ENCODE data around the gene RSU1.

The RSU1 gene

GRCh38 chr10:16583382-16583781, 233.8 kb downstream of the RSU1 start:
- no peaks in the 10 kb centered on the region for H3K4me1 Mint-ChIP-seq (ENCODE audit: low read depth)
- H3K9me3 Mint-ChIP-seq, result no peaks in the 10 kb centered on the region
- no peak for DNase-seq
- H3K4me3 Mint-ChIP-seq, result no peak overlapping the region
- H3K36me3 Mint-ChIP-seq (ENCODE audit: low read depth), result no peaks in the 10 kb centered on the region
- H3K27me3 Mint-ChIP-seq, result peaks cover 32% of the 10 kb centered on the region
- H3K27ac Mint-ChIP-seq, result no peak overlapping the region

GRCh38 chr10:16581202-16581601, 236.0 kb downstream of the RSU1 start:
- Mint-ChIP-seq H3K27ac (no peak overlapping the region), H3K27me3 (peaks cover 36% of the 10 kb centered on the region), H3K4me1 (ENCODE audit: low read depth) (no peaks in the 10 kb centered on the region), H3K4me3 (no peak overlapping the region), H3K36me3 (ENCODE audit: low read depth) (no peaks in the 10 kb centered on the region), H3K9me3 (no peaks in the 10 kb centered on the region)
- no peak for DNase-seq

GRCh38 chr10:16570731-16571130, 246.5 kb downstream of the RSU1 start:
- H3K36me3 Mint-ChIP-seq (ENCODE audit: low read depth), result no peaks in the 10 kb centered on the region
- peaks cover 30% of the 10 kb centered on the region for H3K27me3 Mint-ChIP-seq
- no peaks in the 10 kb centered on the region for H3K9me3 Mint-ChIP-seq
- peaks cover 4% of the 10 kb centered on the region for H3K4me1 Mint-ChIP-seq (ENCODE audit: low read depth)
- H3K4me3 Mint-ChIP-seq, result no peak overlapping the region
- DNase-seq, result no peak
- H3K27ac Mint-ChIP-seq, result no peak overlapping the region

GRCh38 chr10:16566202-16566805, 250.9 kb downstream of the RSU1 start:
- Mint-ChIP-seq H3K9me3 (peaks cover 2% of the 10 kb centered on the region), H3K27ac (no peak overlapping the region), H3K36me3 (ENCODE audit: low read depth) (no peaks in the 10 kb centered on the region), H3K4me3 (no peak overlapping the region), H3K4me1 (ENCODE audit: low read depth) (peaks cover 5% of the 10 kb centered on the region), H3K27me3 (peaks cover 34% of the 10 kb centered on the region)
- DNase-seq, result no peak

DNA sequence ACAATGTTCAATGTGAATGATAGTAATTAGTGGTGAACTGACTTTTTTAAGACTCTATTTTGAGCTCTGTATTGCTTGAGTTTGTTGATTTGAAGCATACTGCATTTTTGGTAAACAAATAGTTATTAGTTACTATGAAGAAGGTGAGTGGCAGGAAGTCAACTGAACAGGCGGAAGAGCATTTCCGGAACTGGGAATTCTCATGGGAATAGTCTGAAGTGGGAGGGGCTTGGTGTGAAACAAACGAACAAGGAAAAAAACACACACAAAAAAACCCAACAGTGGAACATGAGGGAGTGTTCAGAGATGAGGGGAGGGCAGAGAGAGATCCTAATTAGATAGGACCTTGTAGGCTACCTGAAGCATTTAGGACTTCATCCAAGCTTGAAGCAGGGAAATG, 251.6 kb downstream of the RSU1 start:
- no peak for DNase-seq
- no peak overlapping the region for H3K27ac Mint-ChIP-seq

GRCh38 chr10:16562891-16563290, 254.3 kb downstream of the RSU1 start:
- peaks cover 6% of the 10 kb centered on the region for H3K9me3 Mint-ChIP-seq
- H3K27ac Mint-ChIP-seq, result no peak overlapping the region
- H3K27me3 Mint-ChIP-seq, result peaks cover 48% of the 10 kb centered on the region
- H3K36me3 Mint-ChIP-seq (ENCODE audit: low read depth), result no peaks in the 10 kb centered on the region
- no peak for DNase-seq
- H3K4me3 Mint-ChIP-seq, result no peak overlapping the region
- H3K4me1 Mint-ChIP-seq (ENCODE audit: low read depth), result peaks cover 2% of the 10 kb centered on the region

More for the DNA sequence above, 251.6 kb downstream of the RSU1 start:
- Mint-ChIP-seq H3K27me3 (peaks cover 35% of the 10 kb centered on the region), H3K4me3 (no peak overlapping the region), H3K4me1 (ENCODE audit: low read depth) (peaks cover 3% of the 10 kb centered on the region), H3K9me3 (peaks cover 2% of the 10 kb centered on the region), H3K36me3 (ENCODE audit: low read depth) (no peaks in the 10 kb centered on the region)

GRCh38 chr10:16559236-16559773, 257.9 kb downstream of the RSU1 start:
- H3K36me3 Mint-ChIP-seq (ENCODE audit: low read depth), result no peaks in the 10 kb centered on the region

DNA sequence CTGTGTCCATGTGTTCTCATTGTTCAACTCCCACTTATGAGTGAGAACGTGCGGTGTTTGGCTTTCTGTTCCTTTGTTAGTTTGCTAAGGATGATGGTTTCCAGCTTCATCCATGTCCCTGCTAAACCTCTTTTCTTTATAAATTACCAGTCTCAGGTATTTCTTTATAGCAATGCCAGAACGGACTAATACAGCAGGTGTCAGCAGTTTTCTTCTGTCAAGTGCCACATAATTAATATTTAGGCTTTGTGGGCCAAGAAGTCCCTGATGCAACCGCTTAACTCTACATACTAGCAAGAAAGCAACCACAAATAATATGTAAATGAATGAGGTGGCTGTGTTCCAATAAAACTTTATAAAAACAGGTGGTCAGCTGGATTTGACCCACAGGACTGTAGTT, 269.3 kb downstream of the RSU1 start:
- Mint-ChIP-seq H3K36me3 (ENCODE audit: low read depth) (no peaks in the 10 kb centered on the region), H3K9me3 (no peaks in the 10 kb centered on the region), H3K27ac (no peak overlapping the region), H3K4me3 (no peak overlapping the region), H3K4me1 (ENCODE audit: low read depth) (no peaks in the 10 kb centered on the region), H3K27me3 (peaks cover 28% of the 10 kb centered on the region)
- DNase-seq, result no peak

More at GRCh38 chr10:16559236-16559773, 257.9 kb downstream of the RSU1 start:
- no peak for DNase-seq
- Mint-ChIP-seq H3K9me3 (peaks cover 6% of the 10 kb centered on the region), H3K27me3 (peaks cover 43% of the 10 kb centered on the region), H3K27ac (no peak overlapping the region), H3K4me3 (no peak overlapping the region), H3K4me1 (ENCODE audit: low read depth) (no peaks in the 10 kb centered on the region)

DNA sequence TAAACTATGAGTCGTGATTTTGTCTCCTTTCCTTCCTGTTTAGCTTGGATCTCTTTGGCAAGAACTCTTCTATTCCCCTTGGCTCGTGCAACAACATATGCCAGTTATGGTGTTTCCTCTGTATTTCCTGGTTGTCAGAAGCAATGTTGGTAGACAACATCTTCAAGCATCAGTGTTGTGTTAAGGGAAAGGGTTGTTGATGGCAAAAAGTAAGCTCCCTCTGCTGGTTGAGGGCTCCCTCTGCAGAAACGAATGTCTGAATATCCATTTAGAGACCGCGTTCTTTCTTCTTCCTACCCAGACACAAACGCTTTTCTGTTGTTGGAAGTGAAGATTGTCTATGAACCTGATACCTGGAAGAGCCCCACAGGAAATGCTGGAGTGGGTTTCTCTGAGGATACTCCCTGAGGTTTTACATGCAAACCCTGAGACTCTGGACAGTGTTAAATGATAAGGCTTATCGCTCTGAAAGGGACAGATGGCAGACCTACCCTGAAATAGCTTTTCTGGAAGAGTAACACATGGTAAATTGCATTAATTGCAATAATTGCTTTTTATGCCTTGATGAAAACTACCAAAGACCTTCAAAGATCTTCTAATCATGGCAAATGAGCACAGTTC, 272.0 kb downstream of the RSU1 start:
- no peak overlapping the region for H3K4me3 Mint-ChIP-seq
- H3K27ac Mint-ChIP-seq, result no peak overlapping the region
- H3K27me3 Mint-ChIP-seq, result peaks cover 32% of the 10 kb centered on the region
- no peaks in the 10 kb centered on the region for H3K9me3 Mint-ChIP-seq
- no peaks in the 10 kb centered on the region for H3K36me3 Mint-ChIP-seq (ENCODE audit: low read depth)
- DNase-seq, result no peak
- no peaks in the 10 kb centered on the region for H3K4me1 Mint-ChIP-seq (ENCODE audit: low read depth)

DNA sequence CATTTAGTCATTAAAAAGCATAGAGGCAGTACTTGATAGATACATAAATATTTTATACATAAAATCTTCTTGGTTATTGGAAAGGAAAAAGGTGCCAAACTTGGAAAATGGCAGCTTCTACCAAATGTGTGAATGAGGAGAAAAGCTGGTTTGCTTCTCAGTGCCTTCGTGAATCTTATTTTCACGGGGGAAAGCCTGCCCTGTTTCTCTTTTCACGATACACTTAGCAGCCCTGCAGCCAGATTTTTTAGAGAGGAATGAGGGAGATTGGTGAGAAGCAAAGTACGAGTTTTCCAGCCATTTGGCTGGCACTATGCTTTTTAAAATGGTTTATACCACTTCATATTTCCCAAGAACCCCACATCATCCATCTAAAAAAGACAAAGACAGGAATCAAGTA, 272.6 kb downstream of the RSU1 start:
- Mint-ChIP-seq H3K4me1 (ENCODE audit: low read depth) (no peaks in the 10 kb centered on the region), H3K27me3 (peaks cover 34% of the 10 kb centered on the region), H3K27ac (no peak overlapping the region), H3K4me3 (no peak overlapping the region), H3K9me3 (no peaks in the 10 kb centered on the region), H3K36me3 (ENCODE audit: low read depth) (no peaks in the 10 kb centered on the region)
- no peak for DNase-seq

GRCh38 chr10:16544099-16544498, 273.1 kb downstream of the RSU1 start:
- no peak overlapping the region for H3K27ac Mint-ChIP-seq
- no peak overlapping the region for H3K4me3 Mint-ChIP-seq
- no peak for DNase-seq
- peaks cover 34% of the 10 kb centered on the region for H3K27me3 Mint-ChIP-seq
- H3K9me3 Mint-ChIP-seq, result no peaks in the 10 kb centered on the region
- no peaks in the 10 kb centered on the region for H3K36me3 Mint-ChIP-seq (ENCODE audit: low read depth)
- no peaks in the 10 kb centered on the region for H3K4me1 Mint-ChIP-seq (ENCODE audit: low read depth)
